GM21390 (cell line): Measurements from ENCODE around the gene KCND3.
"Not testable (repeated sequence)": the region's sequence is repeated elsewhere in the genome, so short reads cannot be mapped to it uniquely, and the experiment has no call there.

Experiments
- ATAC-seq: cut with Tn5 transposase; IDR thresholded peaks from one replicate; pipeline ENCODE4 v1.9.1; 2021; ENCODE audit not compliant: unreplicated experiment

Gene KCND3

DNA sequence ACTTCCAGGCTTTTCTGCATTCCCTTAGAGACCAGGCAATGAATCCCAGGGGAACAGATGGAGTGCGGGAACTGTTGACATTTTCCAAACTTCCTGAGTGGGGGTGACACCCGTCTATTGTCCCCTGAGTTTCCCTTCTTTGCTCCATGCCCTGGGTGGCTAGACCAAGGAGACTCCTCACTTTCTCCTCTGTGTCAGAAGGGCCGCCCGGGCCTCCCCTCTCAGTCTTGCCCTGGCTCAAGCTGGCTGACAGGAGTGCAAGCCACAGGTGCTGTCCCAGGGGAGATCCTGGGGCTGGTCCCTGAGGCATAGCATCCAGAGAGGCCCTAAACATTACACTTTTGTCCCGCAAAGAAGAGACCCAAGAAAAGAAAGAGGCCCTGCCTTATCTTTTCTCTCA, 170.9 kb downstream of the KCND3 start:
- ATAC-seq: no peak

DNA sequence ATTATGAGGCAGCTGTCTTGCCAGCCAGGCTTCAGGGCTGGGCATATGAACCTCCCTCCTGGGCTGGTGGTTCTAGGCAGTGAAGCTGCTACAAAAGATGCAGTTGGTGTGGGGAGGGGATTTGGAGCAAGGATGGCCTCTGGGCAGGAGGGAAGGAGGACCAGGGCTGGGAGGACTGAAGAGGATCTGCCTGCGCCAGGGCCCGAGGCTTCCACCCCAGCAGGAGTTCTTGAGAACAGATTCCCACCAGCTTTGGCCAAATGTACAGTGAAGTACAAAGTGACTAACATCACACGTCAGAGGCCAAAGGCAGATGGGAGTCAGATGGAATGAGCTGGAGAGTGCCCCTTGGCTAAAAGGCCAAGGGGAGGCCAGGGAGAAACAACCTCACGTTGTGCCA, 171.4 kb downstream of the KCND3 start:
- ATAC-seq: no peak

GRCh38 chr1:111814642-111815041, 174.8 kb downstream of the KCND3 start:
- no peak for ATAC-seq

GRCh38 chr1:111814305-111814628, 175.2 kb downstream of the KCND3 start:
- ATAC-seq: no peak

GRCh38 chr1:111813440-111814304, 175.8 kb downstream of the KCND3 start:
- no peak for ATAC-seq

DNA sequence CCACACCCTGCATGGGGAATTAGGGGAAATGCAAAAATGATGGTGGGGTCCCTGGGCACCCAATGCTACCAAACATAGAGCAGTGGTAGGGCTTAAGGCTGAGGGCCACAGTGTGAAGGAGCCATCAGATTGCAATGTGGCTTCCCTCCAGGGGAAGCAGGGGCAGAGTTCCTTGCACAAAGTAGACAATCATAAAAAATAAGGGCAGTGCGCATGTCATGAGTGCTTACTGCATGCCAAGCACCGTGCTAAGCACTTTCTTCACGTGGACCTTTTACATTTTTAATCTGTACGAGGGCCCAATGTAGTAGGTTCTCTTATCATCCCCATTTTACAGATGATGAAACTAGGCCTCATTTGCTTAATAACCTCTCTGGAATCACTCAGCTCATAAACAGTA, 177.2 kb downstream of the KCND3 start:
- no peak for ATAC-seq

DNA sequence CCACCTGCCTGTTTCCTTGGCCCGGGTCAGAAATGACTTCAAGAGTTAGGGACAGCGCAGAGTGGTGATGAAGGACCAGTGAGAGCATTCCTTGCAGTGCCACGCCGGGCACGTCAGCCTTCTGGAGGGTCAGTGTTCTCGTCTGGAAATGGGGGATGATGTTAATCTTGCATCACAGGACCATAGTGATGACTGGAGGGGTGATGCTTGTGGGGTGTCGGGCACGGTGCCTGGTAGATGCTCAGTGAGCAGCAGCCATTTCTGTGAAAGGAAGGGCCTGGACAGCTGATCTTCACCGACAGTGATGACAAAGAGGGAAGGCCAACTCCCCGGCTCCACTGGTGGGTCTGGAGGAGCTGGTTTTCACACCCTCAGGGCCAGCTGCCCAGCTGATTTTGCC, 177.6 kb downstream of the KCND3 start:
- no peak for ATAC-seq

- ATAC-seq: no peak
These were observed 184.2 kb downstream of the KCND3 start for GRCh38 chr1:111805251-111805650.

GRCh38 chr1:111804776-111805175, 184.7 kb downstream of the KCND3 start:
- ATAC-seq: no peak

DNA sequence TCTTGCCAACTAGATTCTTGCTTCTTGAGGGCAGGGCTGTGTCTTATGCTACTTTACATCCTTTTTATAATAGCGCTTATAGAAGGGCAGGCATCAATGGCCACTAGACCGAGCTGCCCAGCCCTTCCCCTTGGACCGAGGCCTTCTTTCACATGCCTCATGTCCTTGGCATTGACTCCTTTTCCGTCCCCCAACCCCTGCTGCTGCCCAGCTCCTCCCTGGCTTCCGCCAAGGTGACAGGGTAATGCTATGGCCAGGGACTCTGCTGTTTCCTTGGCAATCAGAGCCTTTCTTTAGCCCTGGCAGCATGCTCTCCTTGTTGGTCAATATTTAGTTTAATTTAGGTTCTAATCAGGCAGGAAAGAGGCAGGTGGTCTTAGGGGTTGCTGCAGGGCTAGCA, 185.5 kb downstream of the KCND3 start:
- ATAC-seq: no peak

DNA sequence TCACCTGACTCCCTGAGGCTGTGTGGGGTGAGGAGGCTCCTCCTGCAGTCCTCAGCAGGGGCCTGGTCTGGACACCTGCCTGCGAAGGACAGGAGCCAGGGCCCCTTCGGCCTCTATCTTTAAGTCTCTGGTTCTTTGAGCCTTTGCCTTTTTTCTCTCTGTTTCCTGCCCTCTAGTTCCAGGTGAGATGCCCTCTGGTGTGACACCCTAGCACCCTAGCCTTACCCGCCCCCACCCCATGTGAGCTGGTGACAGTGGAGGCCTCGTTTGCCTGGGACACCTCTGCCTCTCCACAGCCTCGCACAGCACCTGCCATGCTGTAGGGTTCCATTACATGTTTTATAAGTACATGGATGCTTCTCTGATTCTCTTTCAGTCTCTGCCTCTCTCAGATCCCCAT, 186.5 kb downstream of the KCND3 start:
- no peak for ATAC-seq

- no peak for ATAC-seq
These were observed 187.4 kb downstream of the KCND3 start for GRCh38 chr1:111802110-111802509.

DNA sequence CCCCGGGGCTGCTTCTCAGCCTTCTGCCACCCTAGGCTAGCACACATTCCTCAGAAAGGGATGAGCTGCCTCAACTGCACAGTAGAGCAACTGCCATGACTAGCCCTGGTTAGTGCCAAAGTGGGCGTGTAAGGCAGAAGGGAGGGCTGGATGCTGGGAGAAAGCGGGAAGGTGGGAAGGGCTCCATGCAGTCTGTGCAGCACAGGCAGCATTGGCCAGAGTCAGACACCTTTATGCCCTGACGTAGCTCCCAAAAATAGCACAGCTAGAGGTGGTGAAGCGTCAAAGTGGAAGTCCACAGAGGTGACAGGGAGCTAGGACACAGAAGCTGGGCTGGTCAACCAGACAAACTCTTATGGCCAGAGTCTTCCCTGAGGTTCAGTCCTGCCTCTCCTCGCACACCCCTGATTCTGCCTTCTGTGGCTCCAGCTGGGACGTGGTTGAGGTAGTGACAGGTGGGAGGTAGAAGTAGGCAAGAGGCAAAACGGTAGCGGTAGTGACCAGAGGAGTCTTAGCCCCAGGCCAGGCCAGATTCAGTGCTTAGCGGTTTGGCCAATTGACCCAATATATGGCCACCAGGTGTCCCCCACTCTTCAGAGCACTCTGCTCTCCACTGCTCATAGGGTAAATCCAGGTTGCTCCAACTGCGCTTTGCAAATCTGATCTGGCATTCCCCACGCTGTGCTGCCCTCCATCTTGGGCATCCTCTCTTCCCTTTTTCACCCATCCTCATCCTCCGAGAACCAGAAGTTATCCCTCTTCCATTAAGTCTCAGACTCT, 188.2 kb downstream of the KCND3 start:
- no peak for ATAC-seq

DNA sequence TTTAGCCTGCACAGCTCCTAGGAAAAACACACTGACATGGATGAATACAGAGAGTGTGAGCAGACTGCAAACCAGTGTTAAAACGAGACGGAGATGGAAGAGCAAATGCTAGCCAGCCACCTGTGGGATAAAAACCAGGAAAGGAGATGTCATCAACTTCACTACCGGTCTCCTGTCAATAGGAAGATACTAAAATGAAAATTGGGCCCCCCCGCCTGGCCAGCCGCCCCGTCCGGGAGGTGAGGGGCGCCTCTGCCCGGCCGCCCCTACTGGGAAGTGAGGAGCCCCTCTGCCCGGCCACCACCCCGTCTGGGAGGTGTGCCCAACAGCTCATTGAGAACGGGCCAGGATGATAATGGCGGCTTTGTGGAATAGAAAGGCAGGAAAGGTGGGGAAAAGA, 189.7 kb downstream of the KCND3 start:
- not testable (repeated sequence) for ATAC-seq

DNA sequence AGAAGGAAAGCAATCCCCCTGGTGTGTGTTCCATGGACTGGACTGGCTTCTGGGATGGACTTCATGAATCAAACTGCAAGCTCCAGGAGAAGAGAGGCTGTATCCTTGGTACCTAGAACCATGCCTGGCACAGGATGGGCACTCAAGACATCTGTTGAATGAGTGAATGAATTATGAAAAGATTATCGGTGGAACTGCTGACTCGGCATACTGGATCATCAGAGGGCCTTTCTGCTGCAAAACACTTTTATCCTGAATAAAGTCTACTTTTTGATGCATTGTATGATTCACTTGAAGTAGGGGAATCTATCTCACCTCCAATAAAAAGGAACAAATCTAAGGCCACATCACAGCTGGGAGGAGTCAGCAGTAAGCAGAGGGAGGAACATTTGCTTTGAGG, 190.9 kb downstream of the KCND3 start:
- ATAC-seq: no peak

DNA sequence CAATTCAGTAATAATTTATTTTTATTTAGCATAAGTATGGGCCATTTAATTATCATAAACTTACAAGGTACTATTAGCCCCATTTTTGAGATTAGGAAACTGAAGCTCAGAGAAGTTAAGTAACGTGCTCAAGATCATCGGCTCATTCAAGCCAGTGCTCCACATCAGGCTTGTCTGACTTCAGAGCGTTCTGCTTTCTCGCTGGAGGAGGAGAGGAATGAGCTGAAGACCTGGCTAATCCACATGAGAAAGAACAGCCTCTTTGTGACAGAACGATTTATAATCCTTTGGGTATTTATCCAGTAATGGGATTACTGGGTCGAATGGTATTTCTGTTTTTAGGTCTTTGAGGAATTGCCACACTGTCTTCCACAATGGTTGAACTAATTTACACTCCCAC, 194.1 kb downstream of the KCND3 start:
- ATAC-seq: no peak

- ATAC-seq: no peak
These were observed 195.5 kb downstream of the KCND3 start for GRCh38 chr1:111793923-111794322.

DNA sequence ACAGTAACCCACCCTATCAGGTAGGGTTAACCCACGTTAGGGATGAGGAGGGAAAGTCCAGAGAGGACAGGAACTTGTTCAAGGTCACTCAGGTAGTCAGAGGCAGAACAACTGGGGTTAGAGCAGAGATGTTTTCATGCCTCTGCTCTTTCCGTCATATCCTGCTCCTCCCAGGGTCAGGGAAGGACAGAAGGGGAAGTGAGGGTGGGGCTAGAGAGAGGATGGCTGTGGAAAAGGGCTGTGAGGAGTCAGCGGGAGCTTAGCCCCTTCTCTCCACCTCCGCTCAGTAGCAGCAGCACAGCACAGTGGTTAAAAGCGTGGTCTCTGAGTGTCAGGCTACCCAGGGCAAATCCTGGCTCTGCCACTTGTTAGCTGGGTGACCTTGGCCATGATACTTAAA, 197.2 kb downstream of the KCND3 start:
- no peak for ATAC-seq

DNA sequence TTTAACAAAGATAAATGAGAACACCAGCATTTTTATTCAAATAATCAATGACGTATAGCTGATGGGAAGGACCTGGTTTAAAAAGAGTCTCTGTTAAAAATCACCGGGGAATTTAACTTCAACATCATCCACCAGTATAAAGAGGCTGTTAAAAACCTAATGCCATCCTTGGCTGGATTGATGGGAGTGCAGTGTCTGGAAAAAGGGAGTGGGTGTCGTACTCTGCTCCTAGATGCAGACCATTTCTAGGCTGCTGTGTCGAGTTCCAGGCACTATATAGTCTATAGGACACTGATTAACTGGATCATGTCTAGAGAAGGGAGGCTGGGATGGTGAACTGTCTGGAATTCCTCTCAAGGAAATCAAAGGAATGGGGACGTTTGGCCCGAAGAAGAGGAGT, 197.7 kb downstream of the KCND3 start:
- no peak for ATAC-seq

- no peak for ATAC-seq
These were observed 199.7 kb downstream of the KCND3 start for GRCh38 chr1:111789666-111790316.

- no peak for ATAC-seq
These were observed 200.3 kb downstream of the KCND3 start for GRCh38 chr1:111789142-111789541.

DNA sequence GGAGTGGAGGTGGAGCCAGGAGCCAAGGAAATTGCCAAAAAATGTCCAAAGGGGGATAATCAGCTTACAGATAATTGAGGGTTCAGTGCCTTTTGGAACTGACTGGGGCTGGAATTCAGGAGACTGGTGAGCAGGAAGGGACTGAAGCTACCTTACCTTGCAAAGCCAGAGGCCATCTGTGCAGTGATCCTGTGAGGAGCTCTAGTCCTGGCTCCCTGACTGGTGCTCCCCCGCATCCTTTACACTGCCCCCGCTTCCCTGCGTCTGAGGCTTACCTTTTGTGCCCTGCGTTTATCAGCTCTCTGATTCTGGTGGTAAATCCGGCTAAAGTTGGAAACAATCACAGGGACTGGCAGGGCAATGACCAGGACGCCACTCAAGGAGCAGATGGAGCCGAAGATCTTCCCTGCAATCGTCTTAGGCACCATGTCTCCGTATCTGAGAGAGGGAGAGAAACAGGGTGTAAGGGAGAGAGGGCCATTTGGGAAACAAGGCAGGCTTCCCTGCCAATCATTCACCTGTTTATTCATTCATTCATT, 202.7 kb downstream of the KCND3 start:
- no peak for ATAC-seq
